HepG2 (cell line): Measurements from ENCODE around the gene NR1I2. TPM values are rescaled to one million over a fixed set of nuclear protein-coding genes. Genes with fewer than 3 reads are reported as not detected.

Experiments
- DPF2 ChIP-seq: sonication (generic); formaldehyde crosslinking; IDR thresholded peaks from 2 replicates; pipeline ENCODE4 v1.4.0; 2020; ENCODE audit warnings: mild to moderate bottlenecking, low read depth, missing genetic modification reagents, borderline replicate concordance
- DRAP1 ChIP-seq: IDR thresholded peaks from 2 replicates; pipeline ENCODE4 v1.6.1; 2016; ENCODE audit warnings: missing genetic modification reagents, missing compliant biosample characterization
- GZF1 ChIP-seq: sonication (generic); formaldehyde crosslinking; IDR thresholded peaks from 2 replicates; pipeline ENCODE4 v1.5.1; 2020; ENCODE audit warnings: mild to moderate bottlenecking, missing genetic modification reagents
- IKZF5 ChIP-seq: IDR thresholded peaks from 2 replicates; pipeline ENCODE4 v1.6.1; 2018; ENCODE audit warnings: missing genetic modification reagents, mild to moderate bottlenecking, missing compliant biosample characterization
- POLR2G ChIP-seq: fragments of 200-400 bp; formaldehyde crosslinking; IDR thresholded peaks from 2 replicates; pipeline ENCODE4 v1.6.1; 2018; ENCODE audit warnings: mild to moderate bottlenecking, low read depth, low read length, moderate library complexity
- RERE ChIP-seq: IDR thresholded peaks from 2 replicates; pipeline ENCODE4 v1.6.1; 2016; ENCODE audit warnings: low read depth, missing genetic modification reagents, missing compliant biosample characterization
- SOX6 ChIP-seq, 2 experiments: fragments of 450-650 bp in 1 of 2; sonication (generic) in 1 of 2; formaldehyde crosslinking in 1 of 2; IDR thresholded peaks; 2 replicates each; pipeline versions ENCODE4 v1.4.0 to v1.6.1; 2017 to 2020; ENCODE audit warnings: antibody characterized with exemption in 1 of 2, mild to moderate bottlenecking in 1 of 2, missing genetic modification reagents in 1 of 2
- SRY ChIP-seq: sonication (generic); formaldehyde crosslinking; IDR thresholded peaks from 2 replicates; pipeline ENCODE4 v1.8.0; 2022; ENCODE audit warnings: mild to moderate bottlenecking, missing genetic modification reagents
- THAP8 ChIP-seq: sonication (generic); formaldehyde crosslinking; IDR thresholded peaks from 2 replicates; pipeline ENCODE4 v1.5.1; 2020; ENCODE audit warnings: missing genetic modification reagents, mild to moderate bottlenecking, borderline replicate concordance
- ZNF24 ChIP-seq: fragments of 450-650 bp; IDR thresholded peaks from 2 replicates; pipeline ENCODE4 v1.6.1; 2017; ENCODE audit warnings: antibody characterized with exemption, mild to moderate bottlenecking
- ZNF33B ChIP-seq: sonication (generic); formaldehyde crosslinking; IDR thresholded peaks from 2 replicates; pipeline ENCODE4 v1.5.1; 2020; ENCODE audit warnings: mild to moderate bottlenecking, missing genetic modification reagents
- ZNF44 ChIP-seq: sonication (generic); formaldehyde crosslinking; IDR thresholded peaks from 2 replicates; pipeline ENCODE4 v1.5.1; 2020; ENCODE audit warnings: mild to moderate bottlenecking, missing genetic modification reagents
- ZNF687 ChIP-seq: sonication (generic); formaldehyde crosslinking; IDR thresholded peaks from 2 replicates; pipeline ENCODE4 v1.5.1; 2020; ENCODE audit warnings: mild to moderate bottlenecking, missing genetic modification reagents, moderate library complexity
- polyA plus RNA-seq, 8 experiments: library from polyadenylated mRNA; depleted of rRNA in 3 of 8; stranded (reverse) in 7 of 8; unstranded in 1 of 8; fragments of >200 nt; fragmentation: Illumina TruSeq in 4 of 8; extraction: Trizol in 4 of 8; gene quantifications; 2 replicates each; pipeline versions ENCODE4 v1.2.1 to v1.2.3, GENCODE V29; 2011 to 2016; ENCODE audit warnings: low read depth in 4 of 8, missing spikeins in 1 of 8, mixed read lengths in 1 of 8; ENCODE audit not compliant: insufficient read depth in 1 of 8
- total RNA-seq, 5 experiments: library from RNA; depleted of rRNA; stranded (reverse); fragments of >200 nt; fragmentation: Illumina TruSeq; extraction: Trizol; gene quantifications; 2 replicates each; pipeline ENCODE4 v1.2.3, GENCODE V29; 2016; ENCODE audit warnings: low read depth in 1 of 5

The NR1I2 gene
- total and polyA plus RNA-seq, 2 of the 13 experiments (the other 11 are each of a cell fraction or from before 2014, with no cell fraction given), result 8.8 to 13.4 TPM

- TF ChIP-seq POLR2G (no peak), IKZF5 (CRISPR knock-in tag) (no peak), DPF2 (CRISPR knock-in tag) (no peak), ZNF687 (no peak), ZNF24 (no peak), ZNF33B (CRISPR knock-in tag) (no peak), THAP8 (CRISPR knock-in tag) (no peak), SOX6 (IDR thresholded peaks at IDR 0.05) (no peak), SOX6 (CRISPR knock-in tag; IDR thresholded peaks at IDR 0.05) (peak; percentile 17; the same call in 1 of the 2 replicates), GZF1 (CRISPR knock-in tag) (peak; percentile 98), RERE (CRISPR knock-in tag) (no peak), ZNF44 (CRISPR knock-in tag) (no peak), DRAP1 (CRISPR knock-in tag) (no peak), SRY (CRISPR knock-in tag) (no peak)
Measured at GRCh38 chr3:119781330-119782198, at the start of gene NR1I2 (continued).
